Endothelial cell of umbilical vein (primary cell): ENCODE results near the gene PPP1R3A. TPM values are rescaled to one million over a fixed set of nuclear protein-coding genes. Genes with fewer than 3 reads are reported as not detected.

Experiments
- BruUV-seq: library from RNA; stranded (reverse); fragments of 400-500 nt; replicated peaks from 2 replicates; lab custom pipeline; 2021; lab: Mats Ljungman, UMichigan
- CTCF ChIA-PET: fragments of 300-600, 350-600 bp; sonication (Branson Sonifier 250); formaldehyde crosslinking; loops from one replicate; lab custom pipeline; 2021; ENCODE audit warnings: antibody characterized with exemption, inconsistent platforms; lab: Charles Lee
- POLR2A ChIA-PET: fragments of 300-600, 350-600 bp; sonication (Branson Sonifier 250); formaldehyde crosslinking; loops from one replicate; lab custom pipeline; 2021; ENCODE audit warnings: antibody characterized with exemption, inconsistent platforms; lab: Charles Lee
- DNase-seq: peaks from one replicate; pipeline ENCODE4 v3.0.0-alpha.2; 2011; ENCODE audit warnings: low read depth, low spot score
- FAIRE-seq: peaks from 2 replicates; lab custom pipeline; 2011; peaks lifted over from hg19 to GRCh38; lab: Jason Lieb, UNC
- H2AFZ ChIP-seq: 2 replicates; pipeline ENCODE4 v1.6.0; 2012; ENCODE audit warnings: low read depth, low read length, control low read depth, inconsistent platforms
- H3K27ac ChIP-seq: 2 replicates; pipeline ENCODE4 v1.5.1; 2011; ENCODE audit warnings: low read depth, mild to moderate bottlenecking, control low read depth, low read length, moderate library complexity; ENCODE audit not compliant: insufficient read depth
- H3K27me3 ChIP-seq, 2 experiments: 2 replicates each; pipeline versions ENCODE4 v1.6.0 to v1.6.1; 2011; ENCODE audit warnings: low read length in 2 of 2, mixed read lengths in 1 of 2; ENCODE audit not compliant: control insufficient read depth in 2 of 2, insufficient read depth in 2 of 2
- H3K36me3 ChIP-seq, 2 experiments: 2 replicates in 1 of 2; 3 replicates in 1 of 2; pipeline ENCODE4 v1.5.1; 2011; ENCODE audit warnings: low read length in 2 of 2, mild to moderate bottlenecking in 1 of 2, moderate library complexity in 1 of 2; ENCODE audit not compliant: control insufficient read depth in 2 of 2, insufficient read depth in 2 of 2; ENCODE audit errors: extremely low read depth in 1 of 2
- H3K4me1 ChIP-seq: 3 replicates; pipeline ENCODE4 v1.5.1; 2011; ENCODE audit warnings: mild to moderate bottlenecking, low read length; ENCODE audit not compliant: control insufficient read depth, insufficient read depth; ENCODE audit errors: extremely low read depth
- H3K4me2 ChIP-seq: 2 replicates; pipeline ENCODE4 v1.6.1; 2011; ENCODE audit warnings: low read length, control low read depth, mixed read lengths; ENCODE audit not compliant: insufficient read depth
- H3K4me3 ChIP-seq, 3 experiments: fragments of 200-600 bp in 1 of 3; sonication (generic), shearing (Covaris generic) in 1 of 3; replicated peaks in 1 of 3; 2 replicates each; pipeline ENCODE4 v1.5.1; 2011 to 2016; ENCODE audit warnings: control low read depth in 3 of 3, low read length in 3 of 3, mild to moderate bottlenecking in 2 of 3, inconsistent platforms in 1 of 3, low read depth in 1 of 3, moderate library complexity in 1 of 3; ENCODE audit not compliant: insufficient read depth in 1 of 3
- H3K79me2 ChIP-seq: 2 replicates; pipeline ENCODE4 v1.6.0; 2012; ENCODE audit warnings: low read length, inconsistent platforms; ENCODE audit not compliant: control insufficient read depth, insufficient read depth
- H3K9ac ChIP-seq: replicated peaks from 2 replicates; pipeline ENCODE3; 2011; ENCODE audit warnings: low read length, control low read depth; ENCODE audit not compliant: insufficient read depth; ENCODE audit errors: extremely low read depth
- H3K9me1 ChIP-seq: replicated peaks from 3 replicates; pipeline ENCODE4 v1.6.0; 2011; ENCODE audit warnings: mild to moderate bottlenecking, low read length; ENCODE audit not compliant: control insufficient read depth, insufficient read depth; ENCODE audit errors: extremely low read depth
- H3K9me3 ChIP-seq: replicated peaks from 2 replicates; pipeline ENCODE4 v1.5.1; 2012; ENCODE audit warnings: low read length, inconsistent platforms; ENCODE audit not compliant: control insufficient read depth, insufficient read depth
- H4K20me1 ChIP-seq: replicated peaks from 2 replicates; pipeline ENCODE3; 2011; ENCODE audit warnings: mild to moderate bottlenecking, low read length; ENCODE audit not compliant: control insufficient read depth, insufficient read depth; ENCODE audit errors: extremely low read depth
- CTCF ChIP-seq, 2 donors: IDR thresholded peaks; 1 replicate in 1 of 2; 2 replicates in 1 of 2; pipeline ENCODE4 v1.5.1; 2011; ENCODE audit warnings: low read length in 2 of 2, mild to moderate bottlenecking in 2 of 2, moderate library complexity in 2 of 2, control low read depth in 1 of 2, inconsistent platforms in 1 of 2, low read depth in 1 of 2; ENCODE audit not compliant: insufficient read depth in 1 of 2; ENCODE audit errors: extremely low read depth in 1 of 2
- EZH2 ChIP-seq: IDR thresholded peaks from 2 replicates; pipeline ENCODE4 v1.6.1; 2012; ENCODE audit warnings: borderline replicate concordance, low read depth, mild to moderate bottlenecking, moderate library complexity, low read length, inconsistent platforms; ENCODE audit not compliant: severe bottlenecking
- FOS ChIP-seq: IDR thresholded peaks from 2 replicates; pipeline ENCODE4 v1.6.1; 2011; ENCODE audit warnings: mild to moderate bottlenecking, low read length, moderate library complexity, borderline replicate concordance; ENCODE audit not compliant: insufficient read depth
- GATA2 ChIP-seq: IDR thresholded peaks from 2 replicates; pipeline ENCODE4 v1.7.0; 2011; ENCODE audit warnings: low read depth, mild to moderate bottlenecking, moderate library complexity, mixed read lengths, low read length; ENCODE audit not compliant: insufficient read length, insufficient read depth
- JUN ChIP-seq: IDR thresholded peaks from 2 replicates; pipeline ENCODE4 v1.6.1; 2011; ENCODE audit warnings: borderline replicate concordance, low read depth; ENCODE audit not compliant: insufficient read length, insufficient read depth
- MAX ChIP-seq: IDR thresholded peaks from 2 replicates; pipeline ENCODE4 v1.6.1; 2011; ENCODE audit not compliant: insufficient read depth, insufficient read length
- MYC ChIP-seq: IDR thresholded peaks from one replicate; pipeline ENCODE4 v1.6.1; 2011; ENCODE audit warnings: mild to moderate bottlenecking, low read depth, low read length
- POLR2A ChIP-seq: IDR thresholded peaks from 2 replicates; pipeline ENCODE4 v1.6.1; 2012; ENCODE audit warnings: low read depth, mild to moderate bottlenecking, control low read depth, low read length
- POLR2AphosphoS5 ChIP-seq: IDR thresholded peaks from 2 replicates; pipeline ENCODE4 v1.6.1; 2012; ENCODE audit warnings: low read depth, mild to moderate bottlenecking, control low read depth, low read length, moderate library complexity; ENCODE audit not compliant: insufficient read depth
- dilution Hi-C: fragments of 300-500 bp; cut with MboI; formaldehyde crosslinking; loops from one replicate; pipeline ENCODE4 v1.15.0; 2019; ENCODE audit warnings: low sequenced_read_pairs; ENCODE audit not compliant: extremely low pct_ligation_motif_present
- intact Hi-C: fragments of 100-400 bp; cut with micrococcal nuclease; formaldehyde crosslinking; loops from one replicate; pipeline ENCODE4 v1.10.0; 2022
- polyA plus RNA-seq, 4 experiments: library from polyadenylated mRNA; depleted of rRNA in 3 of 4; stranded (reverse) in 3 of 4; unstranded in 1 of 4; fragments of >200 nt; gene quantifications; 2 replicates each; pipeline versions ENCODE4 v1.2.1 to v1.2.3, GENCODE V29; 2011 to 2012; ENCODE audit warnings: missing spikeins in 1 of 4
- total RNA-seq: library from RNA; stranded (reverse); gene quantifications from 2 replicates; pipeline ENCODE4 v1.2.3, GENCODE V29; 2021

The PPP1R3A gene
- total and polyA plus RNA-seq, 2 donors (not counting 3 experiments of a cell fraction or from before 2014, with no cell fraction given): not detected

DNA sequence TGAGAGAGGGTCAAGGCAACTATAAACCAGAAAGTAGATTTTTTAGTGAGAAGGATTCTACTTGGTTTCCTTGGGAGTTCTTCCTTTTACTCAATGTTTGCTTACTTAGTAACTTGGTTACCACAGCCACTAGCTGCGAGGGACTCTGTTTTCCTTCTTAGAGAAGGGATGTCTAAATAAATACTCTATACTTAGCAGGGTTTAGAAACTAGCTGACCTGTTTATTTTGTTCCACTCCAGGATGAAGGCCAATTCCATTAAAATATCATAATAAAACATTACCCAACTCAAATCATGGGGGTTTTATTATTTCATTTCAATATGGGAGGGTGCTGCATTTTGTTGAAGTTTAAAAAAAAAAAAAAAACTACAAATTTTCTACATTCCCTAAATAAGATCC, 87.3 kb downstream of the PPP1R3A start:
- no peak overlapping the region for H2AFZ ChIP-seq
- no peaks in the 10 kb centered on the region for H3K36me3 ChIP-seq
- no peaks in the 10 kb centered on the region for H3K27me3 ChIP-seq
- BruUV-seq: no TSS peak
- H4K20me1 ChIP-seq: no peaks in the 10 kb centered on the region
- no peak for TF ChIP-seq POLR2A
- no peak for TF ChIP-seq GATA2
- TF ChIP-seq JUN: no peak
- no peak for TF ChIP-seq MAX
- TF ChIP-seq POLR2AphosphoS5: no peak
- no peak for TF ChIP-seq EZH2
- TF ChIP-seq FOS: no peak
- no peak for TF ChIP-seq MYC
- TF ChIP-seq CTCF (IDR thresholded peaks at IDR 0.05; ENCODE audit: extremely low read depth in 1 of 2, insufficient read depth in 1 of 2, low read depth in 1 of 2, low read length in 2 of 2): no peak
- no peaks in the 10 kb centered on the region for H3K79me2 ChIP-seq
- H3K4me3 ChIP-seq: no peak overlapping the region
- CTCF ChIA-PET: interaction anchor here (1.1 kb wide), 1 partner anchor 10 kb away, joined by 3 read pairs; no protein-coding TSS in a partner anchor
- dilution Hi-C loops: no loop called here
- no peaks in the 10 kb centered on the region for H3K9me1 ChIP-seq
- no peak overlapping the region for H3K4me2 ChIP-seq
- H3K9ac ChIP-seq: no peak overlapping the region
- DNase-seq (peak; percentile 26), FAIRE-seq (no peak)
- peaks cover 9% of the 10 kb centered on the region for H3K4me1 ChIP-seq
- no peak overlapping the region for H3K27ac ChIP-seq
- H3K9me3 ChIP-seq: no peaks in the 10 kb centered on the region
- POLR2A ChIA-PET: no interaction called here
- intact Hi-C loops: no loop called here
